ENCODE measurements around the gene EPS8L3.

GRCh38 chr1:109750920-109751319 is 12.8 kb downstream of the EPS8L3 start:
- TF ChIP-seq CTCF (conservative IDR thresholded peaks at IDR 0.05 in 1 of 2, IDR thresholded peaks at IDR 0.05 in 1 of 2; ENCODE audit: extremely low read depth in 1 of 2, insufficient read depth in 1 of 2, low read depth in 1 of 2, low read length in 2 of 2) (no peak), EZH2 (IDR thresholded peaks at IDR 0.05; ENCODE audit: borderline replicate concordance, low read length) (no peak)
